Subcutaneous abdominal adipose tissue (tissue), 5 donors: Measurements from ENCODE around the gene ENPP7.
"Not testable (repeated sequence)": the region's sequence is repeated elsewhere in the genome, so short reads cannot be mapped to it uniquely, and the experiment has no call there.

Experiments used
- H3K27ac ChIP-seq: one replicate; pipeline ENCODE4 v1.7.0; 2013; ENCODE audit warnings: low read depth, mild to moderate bottlenecking, inconsistent platforms, low read length, moderate library complexity
- H3K27me3 ChIP-seq, 5 donors: one replicate each; pipeline ENCODE4 v1.7.0; 2013; ENCODE audit warnings: low read length in 5 of 5, inconsistent platforms in 1 of 5; ENCODE audit not compliant: control insufficient read depth in 5 of 5, insufficient read depth in 4 of 5
- H3K36me3 ChIP-seq, 5 donors: one replicate each; pipeline ENCODE4 v1.7.0; 2013; ENCODE audit warnings: low read length in 5 of 5; ENCODE audit not compliant: control insufficient read depth in 5 of 5, insufficient read depth in 5 of 5
- H3K4me1 ChIP-seq, 5 donors: one replicate each; pipeline ENCODE4 v1.7.0; 2013; ENCODE audit warnings: low read length in 5 of 5, mild to moderate bottlenecking in 3 of 5, moderate library complexity in 1 of 5; ENCODE audit not compliant: control insufficient read depth in 5 of 5, insufficient read depth in 5 of 5
- H3K4me3 ChIP-seq, 5 donors: one replicate each; pipeline ENCODE4 v1.7.0; 2013; ENCODE audit warnings: low read length in 5 of 5, low read depth in 1 of 5
- H3K9ac ChIP-seq, 5 donors: one replicate each; pipeline ENCODE4 v1.7.0; 2013; ENCODE audit warnings: low read length in 5 of 5, mild to moderate bottlenecking in 4 of 5, moderate library complexity in 3 of 5
- H3K9me3 ChIP-seq, 5 donors: one replicate each; pipeline ENCODE4 v1.7.0; 2013; ENCODE audit warnings: low read length in 5 of 5; ENCODE audit not compliant: control insufficient read depth in 5 of 5
- donor health status: healthy.
- donor health status: healthy.
- donor health status: healthy.
- donor health status: healthy.
- donor health status: healthy.

Gene ENPP7

DNA sequence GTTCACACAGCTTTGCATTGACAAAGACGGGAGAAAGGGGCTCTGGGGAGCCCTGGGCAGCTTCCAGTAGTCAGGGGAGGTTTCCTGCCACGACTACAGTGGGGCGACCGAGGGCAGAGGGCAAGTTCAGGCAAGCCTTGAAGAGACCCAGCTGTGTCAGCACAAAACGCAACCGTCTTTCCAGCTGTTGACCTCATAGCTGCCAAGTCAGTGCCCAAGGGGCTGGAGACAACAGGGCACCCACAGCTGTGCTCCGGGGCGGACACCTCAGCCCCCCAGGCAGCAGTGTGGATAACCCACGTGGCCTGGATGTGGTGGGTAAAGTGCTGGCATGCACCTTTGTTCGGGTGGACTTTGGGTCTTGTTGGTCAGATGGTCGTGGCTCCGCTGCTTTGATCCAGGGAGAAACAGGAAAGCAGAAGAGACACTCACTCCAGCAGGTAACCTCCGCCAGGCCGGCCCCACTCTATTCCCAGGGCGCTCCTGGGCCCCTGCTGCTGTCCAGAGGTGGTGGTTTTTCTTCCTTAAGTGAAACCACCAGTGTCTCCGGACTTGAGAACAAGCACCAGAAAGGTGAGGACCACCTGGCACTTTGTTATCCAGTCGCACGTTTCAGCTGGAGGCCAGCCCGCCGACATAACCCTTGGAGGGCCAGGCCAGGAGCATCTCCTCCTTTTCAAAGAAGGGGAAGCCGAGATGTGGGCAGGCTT is 29.6 kb downstream of the ENPP7 start:
- no peaks in the 10 kb centered on the region for H3K9me3 ChIP-seq
- H3K27me3 ChIP-seq, result peaks cover 4 to 11% (median 5%) of the 10 kb centered on the region in 5 donors
- H3K36me3 ChIP-seq, result no peaks in the 10 kb centered on the region
- H3K4me1 ChIP-seq, result no peaks in the 10 kb centered on the region
- H3K27ac ChIP-seq, result no peak overlapping the region
- no peak overlapping the region for H3K4me3 ChIP-seq
- no peak overlapping the region for H3K9ac ChIP-seq

DNA sequence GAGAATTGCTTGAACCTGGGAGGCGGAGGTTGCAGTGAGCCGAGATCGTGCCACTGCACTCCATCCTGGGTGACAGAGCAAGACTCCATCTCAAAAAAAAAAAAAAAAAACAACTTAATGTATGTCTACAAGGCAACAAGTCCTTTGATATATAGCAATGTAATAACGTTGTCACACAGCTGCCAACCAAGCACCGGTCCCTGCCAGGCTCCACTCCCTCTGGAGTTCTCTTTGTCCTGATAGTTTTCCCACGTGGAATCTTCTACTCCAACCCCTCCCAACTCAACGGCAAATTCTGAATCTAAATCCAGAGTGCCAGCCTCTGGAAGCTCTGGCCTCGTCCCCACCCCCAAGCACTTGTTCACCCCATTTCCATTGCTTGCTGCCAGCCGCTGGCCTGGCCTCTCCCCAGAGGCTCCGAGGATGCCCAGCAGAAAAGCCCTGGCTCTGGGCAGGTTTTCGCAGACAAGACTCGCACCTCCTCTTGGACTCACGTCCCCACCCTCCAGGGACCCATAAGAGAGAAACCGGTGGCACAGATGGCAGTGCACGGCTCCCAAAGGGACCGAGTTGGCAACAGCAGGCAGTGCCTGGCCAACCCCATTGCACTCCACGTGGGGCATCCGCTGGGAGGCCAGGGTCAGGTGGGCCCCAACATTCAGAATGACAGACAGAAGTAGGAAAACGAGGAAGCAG is 31.3 kb downstream of the ENPP7 start:
- Histone ChIP-seq H3K36me3 (no peaks in the 10 kb centered on the region), H3K4me3 (no peak overlapping the region), H3K9ac (no peak overlapping the region), H3K27me3 (peaks cover 0 to 5% (median 0%) of the 10 kb centered on the region in 5 donors), H3K27ac (no peak overlapping the region), H3K9me3 (no peaks in the 10 kb centered on the region), H3K4me1 (no peaks in the 10 kb centered on the region)

DNA sequence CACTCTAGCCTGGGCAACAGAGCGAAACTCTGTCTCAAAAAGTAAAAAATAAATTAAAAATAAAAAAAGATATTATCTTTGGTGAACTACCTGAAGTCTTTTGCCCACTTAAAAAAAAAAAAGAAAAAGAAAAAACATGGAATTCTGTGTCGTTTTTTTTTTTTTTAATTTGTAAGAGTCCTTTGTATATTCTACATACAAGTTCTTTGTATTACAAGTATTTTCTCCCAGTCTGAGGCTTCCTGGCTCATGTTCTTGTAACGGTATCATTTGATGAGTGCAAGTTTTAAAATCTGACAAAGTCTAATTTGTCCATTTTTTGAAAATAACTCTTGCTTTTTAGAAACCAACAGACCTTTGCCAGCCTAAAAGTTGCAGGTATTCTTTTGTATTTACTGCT is 35.0 kb downstream of the ENPP7 start:
- no peak overlapping the region for H3K4me3 ChIP-seq
- no peak overlapping the region for H3K9ac ChIP-seq
- H3K36me3 ChIP-seq, result no peaks in the 10 kb centered on the region
- no peaks in the 10 kb centered on the region for H3K4me1 ChIP-seq
- no peak overlapping the region for H3K27ac ChIP-seq
- no peaks in the 10 kb centered on the region for H3K9me3 ChIP-seq
- peaks cover under 1 to 11% (median 6%) of the 10 kb centered on the region in 5 donors for H3K27me3 ChIP-seq

DNA sequence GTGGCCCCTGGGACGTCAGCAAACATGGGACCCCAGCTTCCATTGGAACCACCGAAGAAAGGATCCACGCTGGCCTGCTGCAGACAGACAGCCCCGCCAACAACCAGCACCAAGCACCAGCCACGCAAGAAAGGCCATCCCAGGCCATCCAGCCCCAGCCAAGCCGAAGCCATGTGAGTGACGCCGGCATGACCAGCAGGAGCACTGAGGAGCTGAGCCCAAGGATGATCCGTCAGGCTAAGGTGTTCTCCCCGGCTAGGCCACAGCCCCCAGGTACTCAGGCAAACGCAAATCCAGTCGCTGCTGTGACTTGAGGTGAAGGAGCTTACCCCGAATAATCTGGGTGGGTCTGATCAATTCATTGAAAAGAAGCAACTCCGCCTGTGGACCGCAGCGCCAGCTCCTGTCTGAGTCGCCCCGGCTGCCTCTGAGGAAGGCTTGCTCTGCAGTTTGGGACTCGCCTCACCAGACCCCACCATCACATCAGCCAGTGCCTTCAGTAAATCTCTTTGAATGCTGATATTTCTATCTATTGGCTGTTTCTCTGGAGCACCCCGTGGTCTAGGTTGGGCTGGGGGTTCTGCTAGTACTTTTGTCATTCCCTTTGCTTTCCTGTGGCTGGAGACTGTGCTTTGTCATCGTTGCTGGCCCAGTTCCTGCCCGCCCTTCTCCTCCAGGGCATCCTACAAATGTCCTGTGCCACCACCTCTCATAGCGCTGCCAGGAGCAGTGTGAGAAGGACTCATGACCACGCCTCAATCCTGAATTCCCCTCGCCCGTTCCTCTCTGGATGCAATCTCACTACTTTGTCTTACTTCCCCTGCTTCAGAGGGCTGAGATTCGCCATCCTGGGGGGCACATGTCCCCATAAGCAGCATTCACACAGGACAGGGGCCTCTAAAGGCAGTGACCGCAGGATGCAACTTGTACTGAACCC is 39.1 kb downstream of the ENPP7 start:
- Histone ChIP-seq H3K4me1 (peaks cover 0 to 2% (median 0%) of the 10 kb centered on the region in 5 donors), H3K4me3 (no peak overlapping the region), H3K27me3 (peaks cover 6 to 23% (median 22%) of the 10 kb centered on the region in 5 donors), H3K9me3 (no peaks in the 10 kb centered on the region), H3K36me3 (no peaks in the 10 kb centered on the region), H3K9ac (no peak overlapping the region), H3K27ac (no peak overlapping the region)

DNA sequence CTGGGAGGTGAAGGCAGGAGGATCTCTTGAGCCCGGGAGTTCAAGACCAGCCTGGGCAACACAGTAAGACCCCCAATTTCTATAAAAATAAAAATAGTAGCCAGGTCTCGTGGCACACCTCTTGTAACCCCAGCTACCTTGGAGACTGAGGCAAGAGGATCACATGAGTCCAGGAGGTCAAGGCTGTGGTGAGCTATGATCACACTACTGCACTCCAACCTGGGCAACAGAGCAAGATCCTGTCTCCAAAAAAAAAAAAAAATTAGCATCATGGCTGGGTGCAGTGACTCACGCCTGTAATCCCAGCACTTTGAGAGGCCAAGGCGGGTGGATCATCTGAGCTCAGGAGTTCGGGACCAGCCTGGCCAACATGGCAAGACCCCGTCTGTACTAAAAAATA is 40.5 kb downstream of the ENPP7 start:
- Histone ChIP-seq H3K4me3 (no peak overlapping the region), H3K36me3 (no peaks in the 10 kb centered on the region), H3K9me3 (no peaks in the 10 kb centered on the region), H3K27ac (no peak overlapping the region), H3K9ac (no peak overlapping the region), H3K27me3 (peaks cover 18 to 37% (median 23%) of the 10 kb centered on the region in 5 donors), H3K4me1 (peaks cover 0 to 2% (median 0%) of the 10 kb centered on the region in 5 donors)

DNA sequence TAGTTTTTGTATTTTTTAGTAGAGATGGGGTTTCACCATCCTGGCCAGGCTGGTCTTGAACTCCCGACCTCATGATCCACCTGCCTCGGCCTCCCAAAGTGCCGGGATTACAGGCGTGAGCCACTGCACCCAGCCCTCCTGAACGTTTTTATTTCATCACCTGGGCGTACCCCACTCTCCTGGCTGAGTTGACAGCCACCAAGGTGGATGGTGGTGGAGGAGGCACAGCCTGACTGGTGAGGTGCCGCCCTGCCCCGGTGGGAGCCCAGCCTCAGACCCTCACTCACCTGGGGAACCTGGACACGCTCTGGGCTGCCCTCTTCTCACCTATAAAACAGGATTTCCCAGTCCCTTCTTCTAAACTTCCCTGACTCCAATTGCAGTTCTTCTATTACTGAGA is 42.0 kb downstream of the ENPP7 start:
- not testable (repeated sequence) for H3K27ac ChIP-seq, H3K9me3 ChIP-seq, H3K36me3 ChIP-seq, H3K4me3 ChIP-seq, H3K9ac ChIP-seq
- Histone ChIP-seq H3K4me1 (peaks cover 2 to 13% (median 8%) of the 10 kb centered on the region in 5 donors), H3K27me3 (peaks cover 21 to 47% (median 32%) of the 10 kb centered on the region in 5 donors)

DNA sequence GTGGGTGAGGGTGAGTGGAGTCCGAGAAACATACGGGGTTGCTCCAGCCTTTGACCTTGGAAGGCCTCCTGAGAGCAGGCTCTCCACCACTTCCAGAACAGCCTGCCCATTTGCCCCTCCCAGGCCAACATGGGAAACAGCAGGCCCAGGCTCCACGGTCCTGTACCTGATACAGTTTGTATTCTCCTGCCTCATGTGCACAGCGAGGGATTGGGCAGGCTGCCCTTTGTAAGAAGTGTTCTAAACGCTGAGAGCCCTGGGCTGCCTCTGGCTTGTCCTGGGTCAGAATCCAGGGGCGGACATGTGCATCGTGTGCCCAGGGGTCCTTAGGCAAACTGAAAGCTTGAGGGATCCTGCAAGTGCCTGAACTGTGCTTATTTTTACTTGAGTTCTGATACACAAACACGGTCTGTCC is 43.8 kb downstream of the ENPP7 start:
- no peak overlapping the region for H3K4me3 ChIP-seq
- H3K9ac ChIP-seq, result no peak overlapping the region
- peaks cover 2 to 23% (median 15%) of the 10 kb centered on the region in 5 donors for H3K4me1 ChIP-seq
- peaks cover 20 to 52% (median 30%) of the 10 kb centered on the region in 5 donors for H3K27me3 ChIP-seq
- no peak overlapping the region for H3K27ac ChIP-seq
- no peaks in the 10 kb centered on the region for H3K36me3 ChIP-seq
- no peaks in the 10 kb centered on the region for H3K9me3 ChIP-seq

DNA sequence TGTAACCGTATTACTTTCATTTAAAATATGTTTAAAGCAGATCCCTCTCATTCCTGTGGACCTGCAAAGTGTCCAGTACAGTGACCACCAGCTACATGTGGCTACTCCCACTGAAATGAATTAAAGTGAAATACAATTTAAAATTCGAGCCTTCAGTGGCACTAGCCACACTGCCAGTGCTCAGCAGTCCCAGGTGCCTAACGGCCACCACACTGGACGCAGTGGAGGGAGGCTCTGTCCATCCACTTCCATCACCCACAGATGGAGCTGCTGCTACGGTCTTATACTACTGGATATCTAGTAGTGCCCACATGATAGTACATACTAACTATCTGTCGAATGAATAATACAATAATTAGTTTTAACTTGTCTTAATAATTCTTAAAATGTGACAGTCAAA is 44.9 kb downstream of the ENPP7 start:
- H3K4me3 ChIP-seq, result no peak overlapping the region
- H3K9ac ChIP-seq, result no peak overlapping the region
- H3K36me3 ChIP-seq, result no peaks in the 10 kb centered on the region
- peaks cover 18 to 56% (median 28%) of the 10 kb centered on the region in 5 donors for H3K27me3 ChIP-seq
- H3K4me1 ChIP-seq, result peaks cover 2 to 23% (median 15%) of the 10 kb centered on the region in 5 donors
- no peaks in the 10 kb centered on the region for H3K9me3 ChIP-seq
- H3K27ac ChIP-seq, result no peak overlapping the region

DNA sequence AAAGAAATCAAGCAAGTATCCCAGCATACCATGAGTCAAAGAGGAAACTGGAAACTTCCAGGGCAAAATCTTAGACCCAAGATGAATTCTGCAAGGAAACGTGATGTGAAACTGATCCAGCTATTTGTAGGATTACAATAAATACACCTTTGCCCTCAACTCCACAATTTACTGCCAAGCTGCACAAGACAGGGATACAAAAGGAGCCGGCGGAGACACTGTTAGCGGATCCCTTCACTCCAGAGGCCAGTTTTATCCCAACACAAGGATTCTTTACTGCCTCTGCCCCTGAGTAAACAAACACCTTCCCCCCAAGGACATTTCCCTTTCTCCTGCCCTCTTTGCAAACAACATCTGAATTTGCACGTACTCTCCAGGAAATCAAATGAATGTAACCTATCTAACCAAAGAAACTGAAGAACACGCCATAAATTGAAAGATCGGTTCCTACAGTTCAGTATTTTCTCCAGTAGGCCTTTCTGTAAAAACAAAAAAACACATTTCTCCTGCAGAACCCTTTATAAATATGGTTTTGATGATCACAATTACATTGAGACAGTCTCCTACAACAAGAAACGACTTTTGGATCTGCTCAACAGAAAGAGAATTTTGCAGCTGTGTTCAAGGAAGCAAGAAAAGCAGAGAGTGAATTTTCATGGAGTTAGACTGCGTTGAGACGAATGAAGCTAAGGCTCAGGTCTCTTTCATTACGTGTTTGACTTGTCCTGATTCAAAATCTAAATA is 45.8 kb downstream of the ENPP7 start:
- H3K4me1 ChIP-seq, result peaks cover 2 to 23% (median 15%) of the 10 kb centered on the region in 5 donors
- no peaks in the 10 kb centered on the region for H3K36me3 ChIP-seq
- H3K27me3 ChIP-seq, result peaks cover 22 to 54% (median 31%) of the 10 kb centered on the region in 5 donors
- H3K4me3 ChIP-seq, result peak overlapping the region in 4 of 5 donors; percentile 36 to 60 (median 51)
- H3K9ac ChIP-seq, result no peak overlapping the region
- H3K9me3 ChIP-seq, result no peaks in the 10 kb centered on the region
- no peak overlapping the region for H3K27ac ChIP-seq
